ENCODE data around the gene FSIP1. TPM values are rescaled to one million over a fixed set of nuclear protein-coding genes. Genes with fewer than 3 reads are reported as not detected.

The FSIP1 gene
- total and polyA plus RNA-seq, 7 donors = 1.1 to 12.6 (median 1.4) TPM

- H3K27ac ChIP-seq = peak overlapping the region; percentile 89 to 97 (median 96)
- no peaks in the 10 kb centered on the region for H3K9me3 ChIP-seq
- peak overlapping the region; percentile 41 to 77 (median 70) for H3K4me3 ChIP-seq
- peaks cover 10 to 29% (median 16%) of the 10 kb centered on the region in 4 donors for H3K36me3 ChIP-seq
- 55 to 64% methylated on average over 18 of the region's 18 CpGs for WGBS, 2 donors
- peaks cover 0 to 53% (median 45%) of the 10 kb centered on the region in 4 donors for H3K4me1 ChIP-seq
- peak; percentile 91 for DNase-seq
- TF ChIP-seq EP300 (IDR thresholded peaks at IDR 0.05) (peak in 2 of 4 donors; percentile 31 to 36), POLR2A (IDR thresholded peaks at IDR 0.05) (no peak), POLR2AphosphoS5 (IDR thresholded peaks at IDR 0.05) (peak; percentile 33 to 75 (median 54)), CTCF (IDR thresholded peaks at IDR 0.05) (no peak)
- intact Hi-C loops (cut with DNase I) = loop anchor here (1.0 to 10.0 kb wide), 10 partner anchors 87 to 1327 kb away; partner anchors contain the start of gene SPRED1
- no peaks in the 10 kb centered on the region for H3K27me3 ChIP-seq
These were observed 203.0 kb downstream of the FSIP1 start for GRCh38 chr15:39579487-39580116.

- no peak for TF ChIP-seq POLR2AphosphoS5 (IDR thresholded peaks at IDR 0.05)
- peak in 1 of 4 experiments; percentile 32 for TF ChIP-seq CTCF (IDR thresholded peaks at IDR 0.05)
- H3K4me3 ChIP-seq = peak overlapping the region in 3 of 4 donors; percentile 67 to 77 (median 74)
- H3K36me3 ChIP-seq = peaks cover 3 to 23% (median 10%) of the 10 kb centered on the region in 4 donors
- H3K27ac ChIP-seq = peak overlapping the region; percentile 89 to 97 (median 96)
- intact Hi-C loops (cut with DNase I) = loop anchor here (1.0 to 5.0 kb wide), 2 partner anchors 87 to 107 kb away; no protein-coding TSS in a partner anchor
- H3K4me1 ChIP-seq = peaks cover 0 to 51% (median 43%) of the 10 kb centered on the region in 4 donors
- DNase-seq = peak; percentile 67
- no peaks in the 10 kb centered on the region for H3K27me3 ChIP-seq
- 79 to 84% methylated on average over 5 of the region's 5 CpGs for WGBS, 2 donors
- H3K9me3 ChIP-seq = no peaks in the 10 kb centered on the region
These were observed 203.7 kb downstream of the FSIP1 start for GRCh38 chr15:39578851-39579486.

GRCh38 chr15:39575180-39575579, 207.5 kb downstream of the FSIP1 start:
- H3K27me3 ChIP-seq = no peaks in the 10 kb centered on the region
- H3K27ac ChIP-seq = no peak overlapping the region
- 92 to 97% methylated on average over 6 of the region's 6 CpGs for WGBS, 2 donors
- peaks cover 0 to 32% (median 27%) of the 10 kb centered on the region in 4 donors for H3K4me1 ChIP-seq
- intact Hi-C loops (cut with DNase I) = loop anchor here (5.0 kb wide), 1 partner anchor 83 kb away; no protein-coding TSS in a partner anchor
- DNase-seq = no peak
- no peak for TF ChIP-seq POLR2A (IDR thresholded peaks at IDR 0.05)
- TF ChIP-seq CTCF (IDR thresholded peaks at IDR 0.05) = no peak
- TF ChIP-seq EP300 (IDR thresholded peaks at IDR 0.05) = no peak
- TF ChIP-seq POLR2AphosphoS5 (IDR thresholded peaks at IDR 0.05) = no peak
- H3K4me3 ChIP-seq = no peak overlapping the region
- H3K36me3 ChIP-seq = no peaks in the 10 kb centered on the region
- H3K9me3 ChIP-seq = no peaks in the 10 kb centered on the region

GRCh38 chr15:39574427-39574826, 208.2 kb downstream of the FSIP1 start:
- Histone ChIP-seq H3K4me1 (peaks cover 0 to 27% (median 27%) of the 10 kb centered on the region in 4 donors), H3K36me3 (no peaks in the 10 kb centered on the region), H3K9me3 (no peaks in the 10 kb centered on the region), H3K4me3 (no peak overlapping the region), H3K27ac (peak overlapping the region; percentile 25 to 55 (median 42)), H3K27me3 (no peaks in the 10 kb centered on the region)
- intact Hi-C loops (cut with DNase I) = no loop called here
- no peak for DNase-seq
- no peak for TF ChIP-seq CTCF (IDR thresholded peaks at IDR 0.05)
- peak in 1 of 4 donors; percentile 23 for TF ChIP-seq POLR2AphosphoS5 (IDR thresholded peaks at IDR 0.05)
- WGBS, 2 donors = 93 to 95% methylated on average over 1 of the region's 1 CpG

Data from sigmoid colon (tissue), 7 donors.